ENCODE data around the gene IGFL4.

Gene IGFL4

GRCh38 chr19:46060012-46060411, 19.2 kb upstream of the IGFL4 start:
- TF ChIP-seq CTCF (conservative IDR thresholded peaks at IDR 0.05; ENCODE audit: low read depth, low read length), result no peak
- Histone ChIP-seq H3K79me2 (ENCODE audit: insufficient read depth, low read depth) (no peaks in the 10 kb centered on the region), H3K27me3 (ENCODE audit: insufficient read depth, low read depth) (peaks cover 4% of the 10 kb centered on the region; the same call in 1 of the 2 replicates), H3K9ac (no peak overlapping the region), H3K36me3 (ENCODE audit: insufficient read depth) (no peaks in the 10 kb centered on the region), H3K27ac (no peak overlapping the region), H4K20me1 (ENCODE audit: insufficient read depth) (no peaks in the 10 kb centered on the region), H3K4me3 (IDR thresholded peaks at IDR 0.05; ENCODE audit: insufficient read depth, low read depth, low read length) (no peak overlapping the region), H2AFZ (ENCODE audit: low read depth) (no peak overlapping the region), H3K4me2 (no peak overlapping the region), H3K4me1 (ENCODE audit: low read depth, poor library complexity, severe bottlenecking) (no peaks in the 10 kb centered on the region)

GRCh38 chr19:46058778-46059177, 18.0 kb upstream of the IGFL4 start:
- Histone ChIP-seq H3K27me3 (ENCODE audit: insufficient read depth, low read depth) (peaks cover 4% of the 10 kb centered on the region; the same call in 1 of the 2 replicates), H4K20me1 (ENCODE audit: insufficient read depth) (no peaks in the 10 kb centered on the region), H3K4me2 (no peak overlapping the region), H3K4me3 (IDR thresholded peaks at IDR 0.05; ENCODE audit: insufficient read depth, low read depth, low read length) (no peak overlapping the region), H2AFZ (ENCODE audit: low read depth) (no peak overlapping the region), H3K79me2 (ENCODE audit: insufficient read depth, low read depth) (no peaks in the 10 kb centered on the region), H3K27ac (no peak overlapping the region), H3K36me3 (ENCODE audit: insufficient read depth) (no peaks in the 10 kb centered on the region), H3K9ac (no peak overlapping the region), H3K4me1 (ENCODE audit: low read depth, poor library complexity, severe bottlenecking) (no peaks in the 10 kb centered on the region)
- no peak for TF ChIP-seq CTCF (conservative IDR thresholded peaks at IDR 0.05; ENCODE audit: low read depth, low read length)

- no peaks in the 10 kb centered on the region for H4K20me1 ChIP-seq (ENCODE audit: insufficient read depth)
- no peak overlapping the region for H3K4me2 ChIP-seq
- H2AFZ ChIP-seq (ENCODE audit: low read depth), result no peak overlapping the region
- no peak overlapping the region for H3K27ac ChIP-seq
- no peak overlapping the region for H3K4me3 ChIP-seq (IDR thresholded peaks at IDR 0.05; ENCODE audit: insufficient read depth, low read depth, low read length)
- H3K9ac ChIP-seq, result no peak overlapping the region
- H3K79me2 ChIP-seq (ENCODE audit: insufficient read depth, low read depth), result no peaks in the 10 kb centered on the region
- no peaks in the 10 kb centered on the region for H3K4me1 ChIP-seq (ENCODE audit: low read depth, poor library complexity, severe bottlenecking)
- H3K27me3 ChIP-seq (ENCODE audit: insufficient read depth, low read depth), result 0 out of 2 replicates have a peak, but pooled peaks cover 4% of the 10 kb centered on the region
- no peak for TF ChIP-seq CTCF (conservative IDR thresholded peaks at IDR 0.05; ENCODE audit: low read depth, low read length)
- H3K36me3 ChIP-seq (ENCODE audit: insufficient read depth), result no peaks in the 10 kb centered on the region
Observed at GRCh38 chr19:46056536-46056935, 15.7 kb upstream of the IGFL4 start.

GRCh38 chr19:46052896-46053295, 12.1 kb upstream of the IGFL4 start:
- Histone ChIP-seq H3K4me2 (no peak overlapping the region), H3K27ac (no peak overlapping the region), H4K20me1 (ENCODE audit: insufficient read depth) (no peaks in the 10 kb centered on the region), H2AFZ (ENCODE audit: low read depth) (no peak overlapping the region), H3K79me2 (ENCODE audit: insufficient read depth, low read depth) (no peaks in the 10 kb centered on the region), H3K4me3 (IDR thresholded peaks at IDR 0.05; ENCODE audit: insufficient read depth, low read depth, low read length) (no peak overlapping the region), H3K27me3 (ENCODE audit: insufficient read depth, low read depth) (no peaks in the 10 kb centered on the region), H3K4me1 (ENCODE audit: low read depth, poor library complexity, severe bottlenecking) (no peaks in the 10 kb centered on the region), H3K9ac (no peak overlapping the region), H3K36me3 (ENCODE audit: insufficient read depth) (no peaks in the 10 kb centered on the region)
- no peak for TF ChIP-seq CTCF (conservative IDR thresholded peaks at IDR 0.05; ENCODE audit: low read depth, low read length)
